ENCODE measurements around the gene FAM25G.
"Not testable (repeated sequence)": the region's sequence is repeated elsewhere in the genome, so short reads cannot be mapped to it uniquely, and the experiment has no call there.

FAM25G gene

DNA sequence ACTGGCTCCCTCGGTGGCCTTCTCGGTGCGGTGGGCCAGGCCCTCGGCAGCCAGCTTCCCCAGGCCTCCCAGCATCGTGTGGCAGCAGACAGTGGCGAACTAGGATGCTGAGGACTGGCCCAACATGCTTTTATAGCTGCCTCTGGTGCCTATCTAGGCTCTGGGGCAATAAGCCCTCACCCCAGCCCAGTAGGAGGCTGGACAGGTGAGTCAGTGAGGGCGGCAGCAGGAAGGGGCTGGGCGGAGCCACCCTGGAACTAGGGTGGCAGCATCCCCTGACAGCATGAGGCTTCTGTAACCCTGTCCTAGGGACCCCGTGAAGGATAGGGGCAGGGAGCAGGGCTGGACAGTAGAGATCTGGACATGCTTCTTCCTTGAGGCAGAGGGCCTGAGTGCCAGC is at the start of gene FAM25G:
FAM25G (minus strand) TSS at position 101 of the 400 bp plus-strand sequence; CDS start at position 75, 26 bp downstream.
- not testable (repeated sequence) for DNase-seq

DNA sequence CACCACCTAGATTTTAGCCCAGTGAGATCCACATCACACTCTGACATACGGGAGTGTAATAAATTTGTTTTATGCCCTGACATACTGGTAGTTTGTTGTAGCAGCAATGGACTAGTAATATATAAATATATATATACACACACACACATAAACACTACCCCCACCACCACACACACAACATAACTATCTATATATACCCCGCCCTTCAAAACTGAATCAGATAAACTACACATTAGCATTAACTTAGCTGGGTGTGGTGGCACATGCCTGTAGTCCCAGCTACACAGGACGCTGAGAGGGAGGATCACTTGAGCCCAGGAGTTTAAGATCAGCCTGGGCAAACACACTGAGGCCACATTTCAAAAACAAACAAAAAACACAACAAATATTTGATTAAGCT is 44.9 kb upstream of the FAM25G start:
- DNase-seq, result peak; percentile 43

GRCh38 chr10:47523475-47523874 is 32.0 kb upstream of the FAM25G start, which contains the start of gene AGAP9:
Gene AGAP9, minus strand, starts transcription at chr10:47523638. Its CDS starts 112 bp downstream, at chr10:47523526.
- DNase-seq, result not testable (repeated sequence)

GRCh38 chr10:47502313-47502712 is 10.8 kb upstream of the FAM25G start:
- DNase-seq, result not testable (repeated sequence)

DNA sequence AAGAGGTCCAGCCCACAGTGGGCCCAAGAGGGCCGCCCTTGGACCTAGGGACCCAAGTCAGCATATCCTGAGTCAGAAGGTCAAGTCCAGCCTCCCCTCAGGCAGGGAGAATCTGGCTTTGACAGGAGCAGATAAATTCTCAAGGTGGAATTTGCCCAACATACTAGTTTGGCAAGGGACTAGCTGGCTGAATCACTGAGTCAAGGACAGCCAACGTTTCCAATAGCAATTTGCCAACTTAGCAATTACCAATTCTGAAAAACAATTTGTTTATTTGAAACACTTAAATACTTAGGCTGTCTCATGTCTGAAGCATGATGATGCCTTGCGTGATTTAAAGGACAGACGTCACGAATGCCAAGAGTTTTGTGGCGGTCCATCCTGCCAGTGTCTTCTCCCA is 2.7 kb upstream of the FAM25G start:
- not testable (repeated sequence) for DNase-seq

DNA sequence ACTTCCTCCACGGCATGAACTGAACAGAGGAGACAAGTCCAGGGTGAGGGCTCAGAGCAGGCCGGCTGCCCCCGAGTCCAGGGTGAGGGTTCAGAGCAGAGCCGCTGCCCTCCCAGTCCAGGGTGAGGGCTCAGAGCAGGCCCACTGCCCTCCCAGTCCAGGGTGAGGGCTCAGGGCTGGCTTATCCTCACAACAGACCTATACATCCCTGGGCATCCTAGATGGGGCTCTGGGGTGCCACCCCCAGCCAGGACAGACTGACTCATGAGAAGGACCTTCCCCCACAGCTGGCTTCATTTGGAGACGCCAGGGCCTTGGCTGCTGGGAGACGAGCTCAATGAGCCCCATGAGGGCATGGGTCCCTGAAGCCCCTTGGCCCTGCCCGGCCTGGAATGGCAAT is 1.9 kb downstream of the FAM25G start:
- not testable (repeated sequence) for DNase-seq

GRCh38 chr10:47485943-47486342 is 5.6 kb downstream of the FAM25G start:
- DNase-seq, result peak; percentile 53

DNA sequence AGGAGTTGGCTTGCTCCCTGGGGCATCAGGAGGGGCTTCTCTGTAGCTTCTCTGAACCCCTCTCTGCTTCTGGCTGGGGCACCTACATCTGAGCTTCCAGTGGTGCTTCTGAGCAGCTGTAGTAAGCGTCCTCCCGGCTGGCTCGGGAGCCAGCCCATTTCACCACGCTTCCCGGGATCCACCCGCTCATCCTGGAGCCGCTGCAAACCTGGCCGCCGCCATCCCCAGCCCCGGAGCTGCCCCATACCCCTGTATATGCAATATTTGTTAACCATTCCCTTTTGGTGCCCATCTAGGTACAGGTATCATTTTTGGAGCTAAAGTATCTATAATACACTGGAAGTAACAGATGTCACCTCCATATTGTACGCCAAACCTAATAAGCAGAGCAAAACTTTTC is 6.7 kb downstream of the FAM25G start:
- DNase-seq, result not testable (repeated sequence)

DNA sequence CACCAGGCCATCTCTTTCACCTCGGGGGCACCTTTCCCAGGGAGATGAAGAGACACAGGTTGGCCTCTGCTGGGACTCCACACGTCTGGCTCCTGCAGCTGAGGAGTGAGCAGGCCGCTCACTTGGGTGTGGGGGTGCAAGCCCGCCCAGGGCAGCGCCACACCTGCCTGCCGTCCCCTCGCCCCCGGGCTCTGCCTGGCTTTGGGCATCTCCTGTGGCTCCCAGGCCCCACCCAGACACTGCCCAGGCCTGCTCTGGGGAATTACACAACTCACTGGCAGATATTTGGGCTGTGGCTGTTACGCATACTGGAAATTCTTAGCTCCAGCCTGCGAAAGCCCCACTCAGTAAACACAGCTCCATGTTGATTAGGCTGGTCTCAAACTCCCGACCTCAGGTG is 7.6 kb downstream of the FAM25G start, which contains the start of gene ANXA8:
ANXA8 (minus strand) TSS at position 193 of the 400 bp plus-strand sequence; CDS start at position 11, 182 bp downstream.
- not testable (repeated sequence) for DNase-seq

DNA sequence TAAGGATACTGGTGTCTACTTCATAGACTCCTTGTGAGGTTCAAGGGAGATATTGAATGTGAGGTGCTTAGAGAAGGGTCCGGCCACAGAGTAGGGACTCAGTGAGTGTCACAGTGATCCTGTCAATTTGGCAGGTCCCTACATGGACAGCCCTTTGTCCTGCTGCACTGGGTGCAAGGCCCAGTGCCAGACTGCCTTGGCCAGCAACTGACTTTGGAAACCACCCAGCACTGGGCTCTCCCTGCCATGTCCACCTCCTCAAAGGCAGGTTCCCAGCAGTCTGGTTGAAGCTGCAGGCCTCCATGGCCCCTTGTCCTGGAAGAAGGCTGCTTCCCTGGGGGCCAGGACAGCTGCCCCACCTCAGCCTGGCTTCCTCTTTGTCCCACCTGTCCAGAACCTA is 9.1 kb downstream of the FAM25G start:
- not testable (repeated sequence) for DNase-seq

GRCh38 chr10:47481768-47482181 is 9.7 kb downstream of the FAM25G start:
- not testable (repeated sequence) for DNase-seq

DNA sequence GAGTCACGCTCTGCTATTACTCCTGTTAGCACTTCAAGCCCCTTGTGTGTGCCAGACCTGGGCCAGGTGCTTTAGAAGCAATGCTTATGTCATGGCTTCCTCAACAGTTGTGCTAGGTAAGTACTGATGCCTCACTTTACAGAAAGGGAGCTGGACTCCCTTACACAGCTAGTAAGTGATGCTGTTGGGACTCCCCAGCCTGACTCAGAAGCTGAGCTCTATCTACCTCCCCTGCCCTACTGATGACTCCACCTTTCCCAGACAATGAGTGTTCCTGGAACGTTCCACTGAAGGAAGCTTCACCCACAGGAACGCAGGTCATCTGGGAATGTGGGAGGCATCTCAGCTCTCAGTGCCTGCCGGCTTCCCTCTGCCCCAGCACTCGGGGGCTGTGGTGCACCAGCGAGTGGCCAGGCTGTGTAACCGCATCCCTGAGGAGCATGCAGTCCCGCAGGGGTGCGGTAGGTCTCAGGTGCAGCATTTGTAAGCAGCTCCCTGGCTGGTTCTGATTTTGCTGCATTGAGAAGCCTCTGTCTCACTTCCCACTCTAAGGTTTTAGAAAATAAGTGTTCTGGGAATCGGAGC is 10.2 kb downstream of the FAM25G start:
- DNase-seq, result not testable (repeated sequence)

DNA sequence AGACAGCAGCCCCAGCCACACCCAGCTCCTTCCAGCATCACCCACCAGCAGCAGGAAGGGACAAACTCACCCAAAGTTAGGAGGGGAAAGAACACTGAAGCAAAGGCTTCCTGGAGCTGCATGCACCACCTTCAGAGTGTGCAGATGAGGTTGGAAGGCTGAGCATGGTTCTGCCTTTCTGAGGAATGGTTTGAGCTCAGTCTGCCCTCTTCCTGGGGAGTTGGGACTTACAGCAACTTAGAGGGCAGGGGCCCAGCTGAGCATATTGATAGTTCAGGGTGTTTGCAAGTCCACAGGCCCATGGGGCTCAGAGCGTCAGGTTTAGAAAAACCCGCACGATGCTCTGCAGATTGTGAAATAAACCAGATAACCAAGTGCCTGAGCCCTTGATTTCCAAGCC is 11.4 kb downstream of the FAM25G start:
- not testable (repeated sequence) for DNase-seq

DNA sequence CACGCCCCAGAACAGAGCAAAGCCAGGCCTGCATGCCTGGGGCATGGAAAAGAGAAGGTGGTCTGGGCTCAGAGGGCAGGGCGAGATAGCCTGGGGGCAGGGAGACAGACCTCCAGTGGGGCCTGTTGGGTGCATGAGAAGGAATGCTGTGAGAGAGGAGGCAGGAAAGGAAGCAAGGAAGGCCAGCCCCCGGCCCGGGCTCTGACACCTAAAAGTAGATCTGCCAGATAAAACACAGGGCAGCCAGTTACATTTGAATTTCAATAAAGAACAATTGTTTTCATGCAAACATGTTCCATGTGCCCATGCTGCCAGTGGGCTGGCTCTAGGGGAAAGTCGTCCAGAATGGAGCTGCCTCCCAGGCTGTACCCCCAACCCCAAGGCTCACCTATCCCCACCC is 13.4 kb downstream of the FAM25G start:
- DNase-seq, result not testable (repeated sequence)

DNA sequence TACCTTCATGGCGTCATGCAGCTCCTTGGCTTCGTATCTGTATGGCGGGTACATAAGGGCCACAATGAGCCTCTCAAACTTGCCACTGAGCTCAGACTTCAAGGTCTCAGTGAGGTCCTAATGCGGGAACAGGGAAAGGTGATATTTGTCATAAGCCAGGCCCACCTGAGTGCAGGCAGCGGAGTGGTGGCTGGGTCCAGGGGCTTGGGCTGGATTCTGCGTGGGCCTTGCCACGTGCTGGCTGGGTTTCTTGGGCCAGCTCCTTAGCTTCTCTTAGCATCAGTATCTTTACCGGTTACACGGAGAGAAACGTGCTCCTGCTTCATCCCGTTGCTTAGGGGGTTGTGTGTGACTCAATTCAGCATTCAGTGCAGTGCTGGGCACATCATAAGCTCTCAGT is 14.4 kb downstream of the FAM25G start:
- DNase-seq, result not testable (repeated sequence)

DNA sequence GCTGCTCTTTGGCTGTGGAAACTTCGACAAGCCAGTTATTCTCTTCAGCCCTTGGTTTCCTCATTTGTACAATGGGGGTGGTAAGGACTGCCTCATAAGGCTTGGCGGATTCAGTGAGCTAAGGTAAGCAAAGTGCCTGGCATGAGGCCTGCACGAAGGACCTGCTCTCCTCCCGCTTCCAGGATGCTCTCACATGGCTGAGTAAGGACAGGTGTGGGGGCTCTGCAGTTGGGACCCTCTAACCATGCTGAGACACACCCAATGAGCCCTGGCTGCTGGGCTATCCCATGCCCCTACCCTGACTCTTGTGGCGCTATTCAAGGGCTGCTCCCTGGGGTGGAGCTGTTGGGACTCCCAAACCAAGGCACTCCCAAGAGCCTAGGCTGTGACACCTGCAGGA is 16.4 kb downstream of the FAM25G start:
- DNase-seq, result not testable (repeated sequence)

GRCh38 chr10:47473516-47473915 is 18.0 kb downstream of the FAM25G start:
- not testable (repeated sequence) for DNase-seq

GRCh38 chr10:47472647-47473046 is 18.9 kb downstream of the FAM25G start:
- not testable (repeated sequence) for DNase-seq

DNA sequence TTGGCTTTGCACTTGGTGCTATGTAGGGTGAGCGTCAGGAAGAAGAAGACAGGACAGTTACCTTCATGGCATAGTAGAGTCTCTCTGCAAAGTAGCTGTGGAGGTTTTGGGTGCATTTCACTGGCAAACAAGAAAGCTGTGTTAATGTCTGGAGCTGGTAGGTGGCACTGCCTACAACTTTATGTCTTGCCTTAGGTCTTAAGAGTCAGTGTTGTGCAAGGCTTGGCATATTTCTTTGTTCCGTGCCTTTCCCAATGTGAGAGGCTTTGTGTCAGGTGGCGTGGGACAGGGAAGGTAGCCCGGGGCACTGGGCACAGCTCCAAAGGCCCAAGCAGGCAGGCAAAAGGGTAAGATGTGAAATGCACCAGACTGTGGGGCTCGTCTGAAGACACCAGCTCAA is 19.4 kb downstream of the FAM25G start:
- not testable (repeated sequence) for DNase-seq

GRCh38 chr10:47468731-47469528 is 22.6 kb downstream of the FAM25G start:
- not testable (repeated sequence) for DNase-seq

DNA sequence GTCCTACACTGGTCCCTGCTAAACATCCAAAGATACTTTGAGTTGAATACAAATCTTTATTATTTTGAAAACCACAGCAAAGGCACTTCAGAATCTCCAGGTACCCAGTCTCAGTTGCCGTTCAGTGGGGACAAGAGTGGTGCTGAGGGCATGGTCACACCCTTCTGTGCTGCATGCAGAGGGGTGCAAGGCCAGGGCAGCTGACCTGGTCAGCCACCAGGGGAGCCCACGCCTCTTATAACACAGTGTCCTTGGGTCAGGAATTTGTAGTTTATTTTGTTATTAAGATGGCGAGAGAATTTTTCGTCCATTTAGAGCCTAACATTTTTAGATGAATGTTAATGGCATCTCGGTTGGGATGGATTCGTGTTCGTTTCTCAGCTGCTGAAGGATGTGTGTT is 23.5 kb downstream of the FAM25G start:
- not testable (repeated sequence) for DNase-seq

GRCh38 chr10:47467458-47467857 is 24.0 kb downstream of the FAM25G start:
- not testable (repeated sequence) for DNase-seq

DNA sequence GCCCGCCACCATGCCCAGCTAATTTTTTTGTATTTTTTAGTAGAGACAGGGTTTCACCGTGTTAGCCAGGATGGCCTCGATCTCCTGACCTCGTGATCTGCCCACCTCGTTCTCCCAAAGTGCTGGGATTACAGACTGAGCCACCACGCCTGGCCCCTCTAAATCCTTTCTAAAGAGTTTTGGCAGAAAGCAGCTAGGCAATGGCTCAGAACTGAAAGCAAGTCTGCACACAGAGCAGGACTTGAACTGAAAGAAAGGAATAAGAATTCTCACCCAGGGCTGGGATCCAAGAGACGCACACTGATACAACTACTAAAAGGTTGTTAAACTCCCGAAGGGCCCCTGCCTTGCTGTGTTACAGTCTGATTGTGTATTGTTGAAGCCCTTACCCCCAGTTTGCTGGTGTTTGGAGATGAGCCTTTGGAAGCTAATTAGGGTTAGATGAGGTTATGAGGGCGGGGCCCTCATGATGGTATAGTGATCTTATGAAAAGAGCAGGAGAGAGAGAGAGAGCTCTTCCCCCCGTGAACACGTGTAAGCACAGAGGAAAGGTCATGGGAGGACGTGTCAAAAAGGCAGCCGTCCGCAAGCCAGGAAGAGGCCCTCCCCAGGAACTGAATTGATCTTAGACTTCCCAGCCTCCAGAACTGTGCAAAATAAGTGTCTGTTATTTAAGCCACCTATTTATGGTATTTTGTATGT is 26.1 kb downstream of the FAM25G start:
- not testable (repeated sequence) for DNase-seq
